NCI-H146 (cell line): Measurements from ENCODE around the gene TLCD2.
"Not testable (repeated sequence)": the region's sequence is repeated elsewhere in the genome, so short reads cannot be mapped to it uniquely, and the experiment has no call there.

Experiments used
- DNase-seq: peaks from one replicate; lab custom pipeline; 2025; lab: John Stamatoyannopoulos, UW

The TLCD2 gene

GRCh38 chr17:1686086-1686485 is 24.1 kb downstream of the TLCD2 start:
- DNase-seq, result no peak

- DNase-seq, result peak; percentile 98
These were observed 25.6 kb downstream of the TLCD2 start, which contains the start of gene PRPF8 for GRCh38 chr17:1684378-1685189. Gene PRPF8, minus strand, starts transcription at chr17:1684867. Its CDS starts 296 bp downstream, at chr17:1684571.

GRCh38 chr17:1683459-1683858 is 26.7 kb downstream of the TLCD2 start:
- DNase-seq, result no peak

GRCh38 chr17:1676401-1676800 is 33.8 kb downstream of the TLCD2 start:
- no peak for DNase-seq

- no peak for DNase-seq
These were observed 37.0 kb downstream of the TLCD2 start for GRCh38 chr17:1673041-1673785.

GRCh38 chr17:1663934-1664333 is 46.2 kb downstream of the TLCD2 start:
- DNase-seq, result not testable (repeated sequence)

- no peak for DNase-seq
These were observed 49.1 kb downstream of the TLCD2 start for GRCh38 chr17:1661045-1661444.

- DNase-seq, result no peak
These were observed 52.1 kb downstream of the TLCD2 start for GRCh38 chr17:1658100-1658499.

- DNase-seq, result no peak
These were observed 56.4 kb downstream of the TLCD2 start for GRCh38 chr17:1653735-1654134.

GRCh38 chr17:1652794-1653193 is 57.4 kb downstream of the TLCD2 start:
- not testable (repeated sequence) for DNase-seq
